Stomach smooth muscle (tissue), 2 donors: ENCODE data around the gene COQ9.
"Not testable (repeated sequence)": the region's sequence is repeated elsewhere in the genome, so short reads cannot be mapped to it uniquely, and the experiment has no call there.

Experiments used
- H3K27ac ChIP-seq: one replicate; pipeline ENCODE4 v1.7.0; 2013; ENCODE audit warnings: mild to moderate bottlenecking, low read length, inconsistent platforms
- H3K27me3 ChIP-seq, 2 donors: one replicate each; pipeline ENCODE4 v1.7.0; 2013; ENCODE audit warnings: low read length in 2 of 2; ENCODE audit not compliant: insufficient read depth in 2 of 2, control insufficient read depth in 1 of 2
- H3K36me3 ChIP-seq, 2 donors: one replicate each; pipeline ENCODE4 v1.7.0; 2013; ENCODE audit warnings: low read length in 2 of 2; ENCODE audit not compliant: control insufficient read depth in 2 of 2, insufficient read depth in 2 of 2
- H3K4me1 ChIP-seq: one replicate; pipeline ENCODE4 v1.7.0; 2013; ENCODE audit warnings: low read length; ENCODE audit not compliant: control insufficient read depth, insufficient read depth
- H3K4me3 ChIP-seq, 2 donors: one replicate each; pipeline ENCODE4 v1.7.0; 2013; ENCODE audit warnings: low read length in 2 of 2
- H3K9ac ChIP-seq, 2 donors: one replicate each; pipeline ENCODE4 v1.7.0; 2013; ENCODE audit warnings: low read length in 2 of 2, mild to moderate bottlenecking in 1 of 2
- H3K9me3 ChIP-seq, 2 donors: one replicate each; pipeline ENCODE4 v1.7.0; 2013; ENCODE audit warnings: low read length in 2 of 2; ENCODE audit not compliant: control insufficient read depth in 2 of 2
- donor health status: healthy.
- donor health status: Pancreatic carcinoma.

COQ9 gene

DNA sequence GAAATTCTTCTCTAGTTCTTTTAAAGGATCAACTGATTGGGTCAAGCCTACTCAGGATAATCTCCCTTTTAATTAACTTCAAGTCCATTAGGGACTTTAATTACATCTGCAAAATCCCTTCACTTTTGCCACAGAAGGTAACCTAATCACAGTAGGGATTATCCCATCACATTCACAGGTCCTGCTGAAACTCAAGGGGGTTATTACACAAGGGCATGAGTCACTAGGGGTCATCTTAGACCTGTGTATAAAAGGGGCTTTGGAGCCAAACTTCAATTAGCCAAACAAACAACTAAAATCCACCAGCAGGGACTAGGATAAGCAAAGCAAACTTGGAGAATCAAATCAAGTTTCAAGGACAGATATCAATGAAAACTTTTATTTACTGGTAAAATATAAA lies 19.5 kb upstream of the COQ9 start:
- H3K9ac ChIP-seq: no peak overlapping the region
- no peak overlapping the region for H3K4me3 ChIP-seq
- no peak overlapping the region for H3K27ac ChIP-seq
- peaks cover 40 to 44% of the 10 kb centered on the region in 2 donors for H3K36me3 ChIP-seq
- H3K9me3 ChIP-seq: no peaks in the 10 kb centered on the region
- no peaks in the 10 kb centered on the region for H3K27me3 ChIP-seq
- peaks cover 8% of the 10 kb centered on the region for H3K4me1 ChIP-seq

DNA sequence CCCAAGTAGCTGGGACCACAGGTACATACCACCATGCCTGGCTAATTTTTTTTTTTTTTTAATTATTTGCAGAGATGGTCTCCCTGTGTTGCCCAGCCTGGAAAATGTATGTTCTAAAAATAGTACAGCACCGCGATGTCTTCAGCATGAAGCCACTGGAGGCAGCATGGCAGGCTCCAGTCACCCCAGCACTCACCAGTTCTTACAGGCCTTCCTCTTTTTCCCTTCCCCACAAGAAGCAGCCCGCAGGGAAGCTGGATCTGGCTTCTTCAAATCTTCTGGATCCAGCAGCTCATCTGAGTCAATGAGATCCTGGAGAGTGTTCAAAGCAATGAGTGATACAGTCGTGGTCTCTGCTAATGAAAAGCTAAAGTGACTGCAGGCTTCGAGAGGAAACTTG lies 16.3 kb upstream of the COQ9 start:
- H3K36me3 ChIP-seq: peaks cover 63 to 69% of the 10 kb centered on the region in 2 donors
- no peaks in the 10 kb centered on the region for H3K27me3 ChIP-seq
- H3K9ac ChIP-seq: no peak overlapping the region
- no peaks in the 10 kb centered on the region for H3K9me3 ChIP-seq
- H3K27ac ChIP-seq: no peak overlapping the region
- H3K4me1 ChIP-seq: no peaks in the 10 kb centered on the region
- no peak overlapping the region for H3K4me3 ChIP-seq

DNA sequence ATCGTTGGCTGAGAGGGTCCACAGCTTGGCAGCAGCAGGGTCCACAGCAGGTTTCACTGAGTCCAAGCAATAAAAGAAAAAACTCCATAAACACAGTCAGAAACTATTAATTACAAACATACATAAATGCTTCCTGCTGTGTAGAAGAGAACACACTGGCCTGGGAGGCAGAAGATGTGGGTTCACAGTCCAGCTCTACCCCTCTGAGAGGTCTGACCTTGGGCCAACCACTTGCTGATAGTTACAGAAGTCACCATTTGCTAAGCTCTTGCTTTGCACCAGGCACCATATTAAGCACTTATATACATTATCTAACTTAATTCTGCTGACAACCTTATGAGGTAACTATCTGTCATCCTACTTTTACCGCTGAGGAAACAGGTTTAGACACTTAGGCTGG lies 14.8 kb upstream of the COQ9 start:
- Histone ChIP-seq H3K27ac (no peak overlapping the region), H3K36me3 (peaks cover 63 to 71% of the 10 kb centered on the region in 2 donors), H3K4me3 (no peak overlapping the region), H3K9ac (no peak overlapping the region), H3K4me1 (no peaks in the 10 kb centered on the region), H3K27me3 (no peaks in the 10 kb centered on the region), H3K9me3 (no peaks in the 10 kb centered on the region)

DNA sequence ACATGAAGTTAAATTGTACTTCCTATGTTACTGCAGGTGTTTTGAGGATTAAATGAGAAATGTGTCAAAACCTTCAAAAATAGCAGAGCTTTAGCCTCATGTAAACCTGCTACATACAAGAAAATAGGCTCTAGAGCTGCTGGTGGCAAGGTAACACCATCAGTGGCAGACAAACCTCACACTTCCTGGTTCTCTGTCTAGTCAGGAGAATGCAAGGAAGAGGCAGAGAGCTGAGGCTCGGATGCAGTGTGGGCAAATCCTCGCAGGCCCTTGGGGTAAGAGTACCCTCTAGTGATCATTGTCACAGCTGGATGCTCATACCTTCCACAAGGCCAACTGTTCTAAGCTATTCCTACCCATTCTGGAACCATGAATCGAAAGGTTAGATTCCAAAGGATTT lies 14.3 kb upstream of the COQ9 start:
- Histone ChIP-seq H3K4me1 (no peaks in the 10 kb centered on the region), H3K4me3 (no peak overlapping the region), H3K27me3 (no peaks in the 10 kb centered on the region), H3K9ac (no peak overlapping the region), H3K36me3 (peaks cover 63 to 70% of the 10 kb centered on the region in 2 donors), H3K9me3 (no peaks in the 10 kb centered on the region), H3K27ac (no peak overlapping the region)

DNA sequence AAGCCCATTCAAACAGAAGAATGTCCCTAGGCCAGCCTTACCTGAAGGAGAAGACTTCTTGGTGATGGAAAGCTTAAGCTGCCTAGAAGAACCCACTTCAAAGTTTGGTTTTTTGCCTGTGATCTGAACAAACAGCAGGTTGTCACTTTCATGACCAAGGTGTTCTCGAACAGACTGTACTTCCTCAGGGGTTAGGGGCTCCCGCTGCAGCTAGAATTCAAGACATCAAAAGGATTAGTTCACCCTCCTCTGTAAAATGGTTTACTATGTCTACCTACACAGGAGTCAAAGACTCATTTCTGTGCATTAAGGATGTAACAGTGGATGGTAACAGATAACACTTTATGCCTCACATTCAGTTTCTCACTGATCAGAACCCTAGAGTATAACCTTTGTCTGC lies 13.3 kb upstream of the COQ9 start:
- no peaks in the 10 kb centered on the region for H3K9me3 ChIP-seq
- no peaks in the 10 kb centered on the region for H3K27me3 ChIP-seq
- H3K4me1 ChIP-seq: no peaks in the 10 kb centered on the region
- peaks cover 61 to 66% of the 10 kb centered on the region in 2 donors for H3K36me3 ChIP-seq
- no peak overlapping the region for H3K4me3 ChIP-seq
- H3K27ac ChIP-seq: no peak overlapping the region
- no peak overlapping the region for H3K9ac ChIP-seq

GRCh38 chr16:57435838-57436237 lies 11.4 kb upstream of the COQ9 start:
- H3K9ac ChIP-seq: no peak overlapping the region
- H3K27ac ChIP-seq: no peak overlapping the region
- no peaks in the 10 kb centered on the region for H3K4me1 ChIP-seq
- H3K27me3 ChIP-seq: no peaks in the 10 kb centered on the region
- no peak overlapping the region for H3K4me3 ChIP-seq
- H3K36me3 ChIP-seq: peaks cover 53 to 56% of the 10 kb centered on the region in 2 donors
- no peaks in the 10 kb centered on the region for H3K9me3 ChIP-seq

DNA sequence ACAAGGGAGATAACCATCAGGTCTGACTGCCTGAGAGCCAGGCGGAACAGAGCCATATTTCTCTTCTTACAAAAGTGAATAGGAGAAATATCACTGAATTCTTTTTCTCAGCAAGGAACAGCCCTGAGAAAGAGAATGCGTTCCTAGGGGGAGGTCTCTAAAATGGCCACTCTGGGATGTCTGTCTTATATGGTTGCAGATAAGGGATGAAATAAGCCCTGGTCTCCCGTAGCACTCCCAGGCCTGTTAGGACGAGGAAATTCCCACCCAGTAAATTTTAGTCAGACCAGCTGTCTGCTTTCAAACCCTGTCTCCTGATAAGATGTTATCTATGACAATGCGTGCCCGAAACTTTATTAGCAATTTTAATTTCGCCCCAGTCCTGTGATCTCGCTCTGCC lies 7.3 kb upstream of the COQ9 start:
- peaks cover 17 to 21% of the 10 kb centered on the region in 2 donors for H3K36me3 ChIP-seq
- H3K9ac ChIP-seq, H3K4me3 ChIP-seq, H3K9me3 ChIP-seq, H3K27me3 ChIP-seq, H3K27ac ChIP-seq, H3K4me1 ChIP-seq: not testable (repeated sequence)

GRCh38 chr16:57440551-57440950 lies 6.7 kb upstream of the COQ9 start:
- H3K4me3 ChIP-seq, H3K9ac ChIP-seq, H3K27me3 ChIP-seq, H3K27ac ChIP-seq, H3K4me1 ChIP-seq, H3K9me3 ChIP-seq: not testable (repeated sequence)
- peaks cover 14 to 19% of the 10 kb centered on the region in 2 donors for H3K36me3 ChIP-seq

GRCh38 chr16:57444711-57445110 lies 2.6 kb upstream of the COQ9 start:
- Histone ChIP-seq H3K9ac (peak overlapping the region in 1 of 2 donors; percentile 21), H3K27ac (no peak overlapping the region), H3K36me3 (peaks cover 0 to 4% of the 10 kb centered on the region in 2 donors), H3K4me3 (no peak overlapping the region), H3K9me3 (no peaks in the 10 kb centered on the region), H3K27me3 (no peaks in the 10 kb centered on the region), H3K4me1 (peaks cover 14% of the 10 kb centered on the region)

DNA sequence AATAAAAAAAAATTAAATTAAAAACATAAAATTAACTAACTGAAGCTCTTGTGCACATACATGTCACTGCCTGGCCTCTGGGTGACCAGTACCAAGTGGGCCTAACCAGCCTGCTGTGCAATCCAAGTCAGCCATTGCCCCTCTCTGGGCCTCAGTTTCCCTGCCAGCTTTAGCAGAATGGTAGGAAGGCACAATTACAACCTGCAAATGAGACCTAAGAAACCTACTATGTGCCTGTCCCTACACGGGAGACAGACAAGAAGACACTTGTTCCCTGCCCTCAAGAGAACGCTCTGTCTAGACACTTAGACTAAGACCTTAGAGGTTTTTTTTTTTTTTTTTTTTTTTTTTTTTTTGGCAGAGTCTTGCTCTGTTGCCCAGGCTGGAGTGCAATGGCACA lies 1.8 kb upstream of the COQ9 start:
- Histone ChIP-seq H3K27me3 (no peaks in the 10 kb centered on the region), H3K4me3 (peak overlapping the region in 1 of 2 donors; percentile 15), H3K36me3 (peaks cover 0 to 4% of the 10 kb centered on the region in 2 donors), H3K27ac (no peak overlapping the region), H3K9me3 (no peaks in the 10 kb centered on the region), H3K9ac (no peak overlapping the region), H3K4me1 (peaks cover 14% of the 10 kb centered on the region)

GRCh38 chr16:57446531-57447185 lies 621 bp upstream of the COQ9 start:
- peaks cover 3 to 8% of the 10 kb centered on the region in 2 donors for H3K36me3 ChIP-seq

More at GRCh38 chr16:57446531-57447185, 621 bp upstream of the COQ9 start:
- H3K4me3 ChIP-seq: peak overlapping the region; percentile 97
- H3K27me3 ChIP-seq: no peaks in the 10 kb centered on the region
- H3K9ac ChIP-seq: peak overlapping the region; percentile 92 to 96
- H3K9me3 ChIP-seq: no peaks in the 10 kb centered on the region
- peaks cover 14% of the 10 kb centered on the region for H3K4me1 ChIP-seq
- H3K27ac ChIP-seq: peak overlapping the region; percentile 90
